HepG2 (cell line): ENCODE data around the gene TUBA8. TPM values are rescaled to one million over a fixed set of nuclear protein-coding genes. Genes with fewer than 3 reads are reported as not detected.

ENCODE experiments used
- ATRX ChIP-seq: sonication (generic); formaldehyde crosslinking; IDR thresholded peaks from 2 replicates; pipeline ENCODE4 v1.4.0; 2020; ENCODE audit warnings: missing genetic modification reagents, borderline replicate concordance
- HMGXB3 ChIP-seq: sonication (generic); formaldehyde crosslinking; IDR thresholded peaks from 2 replicates; pipeline ENCODE4 v1.4.0; 2020; ENCODE audit warnings: missing genetic modification reagents, borderline replicate concordance
- PLRG1 ChIP-seq: fragments of 450-650 bp; conservative IDR thresholded peaks from 2 replicates; pipeline ENCODE4 v1.6.1; 2016
- RNF219 ChIP-seq: sonication (generic); formaldehyde crosslinking; IDR thresholded peaks from 2 replicates; pipeline ENCODE4 v1.5.0; 2020; ENCODE audit warnings: mild to moderate bottlenecking, missing genetic modification reagents
- ZBTB38 ChIP-seq: sonication (generic); formaldehyde crosslinking; IDR thresholded peaks from 2 replicates; pipeline ENCODE4 v1.5.1; 2020; ENCODE audit warnings: mild to moderate bottlenecking, missing genetic modification reagents
- ZBTB4 ChIP-seq: sonication (generic); formaldehyde crosslinking; IDR thresholded peaks from 2 replicates; pipeline ENCODE4 v1.4.0; 2020; ENCODE audit warnings: missing genetic modification reagents, mild to moderate bottlenecking, borderline replicate concordance
- ZNF138 ChIP-seq: sonication (generic); formaldehyde crosslinking; IDR thresholded peaks from 2 replicates; pipeline ENCODE4 v1.5.0; 2020; ENCODE audit warnings: mild to moderate bottlenecking, low read depth, missing genetic modification reagents
- ZNF234 ChIP-seq: sonication (generic); formaldehyde crosslinking; conservative IDR thresholded peaks from 2 replicates; pipeline ENCODE4 v1.5.1; 2020; ENCODE audit warnings: mild to moderate bottlenecking, missing genetic modification reagents
- ZNF550 ChIP-seq: sonication (generic); formaldehyde crosslinking; IDR thresholded peaks from 2 replicates; pipeline ENCODE4 v1.4.0; 2020; ENCODE audit warnings: mild to moderate bottlenecking, missing genetic modification reagents, borderline replicate concordance
- ZNF558 ChIP-seq: sonication (generic); formaldehyde crosslinking; IDR thresholded peaks from 2 replicates; pipeline ENCODE4 v1.9.0; 2022; ENCODE audit warnings: mild to moderate bottlenecking, missing genetic modification reagents, borderline replicate concordance
- ZNF615 ChIP-seq: sonication (generic); formaldehyde crosslinking; IDR thresholded peaks from 2 replicates; pipeline ENCODE4 v1.5.0; 2020; ENCODE audit warnings: mild to moderate bottlenecking, missing genetic modification reagents, borderline replicate concordance
- ZNF660 ChIP-seq: sonication (generic); formaldehyde crosslinking; IDR thresholded peaks from 2 replicates; pipeline ENCODE4 v1.5.1; 2020; ENCODE audit warnings: mild to moderate bottlenecking, low read depth, missing genetic modification reagents, borderline replicate concordance
- ZNF672 ChIP-seq: sonication (generic); formaldehyde crosslinking; IDR thresholded peaks from 2 replicates; pipeline ENCODE4 v1.8.1; 2022; ENCODE audit warnings: missing genetic modification reagents
- ZNF710 ChIP-seq: sonication (generic); formaldehyde crosslinking; IDR thresholded peaks from 2 replicates; pipeline ENCODE4 v1.5.0; 2020; ENCODE audit warnings: mild to moderate bottlenecking, missing genetic modification reagents, borderline replicate concordance
- polyA plus RNA-seq, 8 experiments: library from polyadenylated mRNA; depleted of rRNA in 3 of 8; stranded (reverse) in 7 of 8; unstranded in 1 of 8; fragments of >200 nt; fragmentation: Illumina TruSeq in 4 of 8; extraction: Trizol in 4 of 8; gene quantifications; 2 replicates each; pipeline versions ENCODE4 v1.2.1 to v1.2.3, GENCODE V29; 2011 to 2016; ENCODE audit warnings: low read depth in 4 of 8, missing spikeins in 1 of 8, mixed read lengths in 1 of 8; ENCODE audit not compliant: insufficient read depth in 1 of 8
- total RNA-seq, 5 experiments: library from RNA; depleted of rRNA; stranded (reverse); fragments of >200 nt; fragmentation: Illumina TruSeq; extraction: Trizol; gene quantifications; 2 replicates each; pipeline ENCODE4 v1.2.3, GENCODE V29; 2016; ENCODE audit warnings: low read depth in 1 of 5

Gene TUBA8
- total and polyA plus RNA-seq, 2 of the 13 experiments (the other 11 are each of a cell fraction or from before 2014, with no cell fraction given), result 0.35 to 0.69 TPM

DNA sequence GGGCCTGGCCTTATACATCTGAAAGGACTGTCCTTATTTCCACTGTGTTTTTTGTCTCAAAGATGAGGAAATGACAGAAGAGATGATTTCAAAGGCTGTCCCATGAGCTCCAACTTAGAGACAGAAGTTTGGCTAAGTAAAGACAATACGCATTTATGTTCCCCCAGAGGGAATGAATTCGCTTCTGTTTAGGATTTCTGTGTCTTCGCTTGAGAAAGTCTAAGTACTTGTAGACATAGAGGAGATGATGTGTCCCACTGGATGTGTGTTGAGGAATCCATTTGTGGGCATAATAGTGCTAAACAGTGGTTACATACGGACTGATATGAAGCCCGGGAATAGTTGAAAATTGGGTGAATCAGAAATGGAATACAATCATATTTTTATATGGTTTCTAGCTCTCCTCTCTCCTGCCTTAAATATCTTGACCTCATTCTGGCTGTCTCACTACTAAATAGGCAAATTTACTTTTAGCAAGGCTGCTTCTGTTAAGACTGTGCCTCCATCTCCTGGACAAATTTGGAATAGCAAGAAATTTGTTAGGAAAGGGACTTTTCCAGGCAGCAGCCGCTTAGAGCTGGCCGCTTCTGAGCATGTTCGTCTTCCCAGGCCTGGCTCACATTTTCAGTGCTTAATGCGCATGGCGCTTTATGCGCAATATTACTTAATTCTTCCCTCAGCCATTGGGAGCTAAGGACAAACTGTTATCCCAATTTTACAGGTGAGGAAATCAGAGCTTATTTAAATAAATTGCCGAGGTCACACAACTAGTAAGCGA, 34.7 kb upstream of the TUBA8 start (continued):
- no peak for TF ChIP-seq ZNF615 (CRISPR knock-in tag)
- TF ChIP-seq ZBTB4 (CRISPR knock-in tag), result no peak
- TF ChIP-seq HMGXB3 (CRISPR knock-in tag), result no peak
- TF ChIP-seq ZNF558 (CRISPR knock-in tag), result no peak
- TF ChIP-seq ZNF710 (CRISPR knock-in tag), result no peak
- TF ChIP-seq ZBTB38 (CRISPR knock-in tag), result no peak
- no peak for TF ChIP-seq ZNF550 (CRISPR knock-in tag)
- TF ChIP-seq ZNF672 (CRISPR knock-in tag), result no peak
- no peak for TF ChIP-seq ZNF138 (CRISPR knock-in tag)
- no peak for TF ChIP-seq ZNF234 (CRISPR knock-in tag)
- TF ChIP-seq ATRX (CRISPR knock-in tag), result no peak
- no peak for TF ChIP-seq PLRG1
- TF ChIP-seq RNF219 (CRISPR knock-in tag), result no peak
- TF ChIP-seq ZNF660 (CRISPR knock-in tag), result no peak
